GM19463 (cell line): ENCODE results near the gene ACTL9.

Experiments
- ATAC-seq: cut with Tn5 transposase; IDR thresholded peaks from one replicate; pipeline ENCODE4 v1.9.1; 2021; ENCODE audit warnings: mild to moderate bottlenecking, moderate library complexity; ENCODE audit not compliant: unreplicated experiment

Gene ACTL9

GRCh38 chr19:8686549-8686948 lies 12.0 kb downstream of the ACTL9 start:
- no peak for ATAC-seq

DNA sequence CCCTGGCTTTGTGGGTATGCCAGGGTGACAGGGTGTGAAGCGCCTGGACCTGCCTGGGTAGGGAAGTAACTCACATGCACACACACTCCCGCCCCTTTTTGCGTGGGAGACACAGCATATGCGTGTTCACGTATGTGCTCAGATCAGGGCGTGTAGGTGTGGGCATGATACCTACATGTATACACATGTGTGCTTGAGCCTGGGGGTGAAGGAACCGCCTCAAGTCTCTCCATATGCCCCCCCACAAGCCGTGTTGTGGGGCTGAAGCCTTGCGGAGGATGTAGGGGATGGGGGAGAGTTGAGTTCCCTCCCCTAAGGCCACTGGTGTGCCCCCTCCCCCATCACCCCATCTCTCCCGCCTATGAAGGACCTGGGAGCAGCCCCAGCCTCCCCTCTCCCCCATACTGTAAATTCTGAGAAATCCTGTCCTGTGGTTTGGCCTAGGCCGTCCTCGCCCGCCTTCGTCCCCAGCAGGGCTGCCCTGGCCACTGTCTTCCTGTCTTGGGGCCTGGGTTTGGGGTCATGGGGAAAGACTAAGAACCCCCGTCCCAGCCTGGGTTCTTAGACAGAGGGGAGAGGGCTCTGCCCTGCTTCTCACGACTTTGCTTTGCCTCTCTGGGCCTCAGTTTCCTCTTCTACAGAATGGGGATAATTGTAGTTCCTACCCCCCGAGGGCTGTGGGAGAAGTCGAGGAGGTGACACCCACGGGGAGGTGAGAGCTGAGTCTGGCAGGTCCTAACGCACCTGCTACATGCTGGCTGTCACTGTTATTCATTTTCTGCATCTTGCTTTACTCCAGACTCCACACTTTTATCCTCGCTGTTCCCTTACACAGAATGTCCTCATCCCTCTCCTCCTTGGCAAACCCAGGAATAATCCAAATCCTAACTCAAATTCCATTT lies 14.3 kb downstream of the ACTL9 start:
- ATAC-seq = no peak

- no peak for ATAC-seq
These were observed 15.7 kb downstream of the ACTL9 start for GRCh38 chr19:8682931-8683330.

- no peak for ATAC-seq
These were observed 16.1 kb downstream of the ACTL9 start for GRCh38 chr19:8682472-8682871.

- ATAC-seq = no peak
These were observed 17.1 kb downstream of the ACTL9 start for GRCh38 chr19:8681345-8682029.

DNA sequence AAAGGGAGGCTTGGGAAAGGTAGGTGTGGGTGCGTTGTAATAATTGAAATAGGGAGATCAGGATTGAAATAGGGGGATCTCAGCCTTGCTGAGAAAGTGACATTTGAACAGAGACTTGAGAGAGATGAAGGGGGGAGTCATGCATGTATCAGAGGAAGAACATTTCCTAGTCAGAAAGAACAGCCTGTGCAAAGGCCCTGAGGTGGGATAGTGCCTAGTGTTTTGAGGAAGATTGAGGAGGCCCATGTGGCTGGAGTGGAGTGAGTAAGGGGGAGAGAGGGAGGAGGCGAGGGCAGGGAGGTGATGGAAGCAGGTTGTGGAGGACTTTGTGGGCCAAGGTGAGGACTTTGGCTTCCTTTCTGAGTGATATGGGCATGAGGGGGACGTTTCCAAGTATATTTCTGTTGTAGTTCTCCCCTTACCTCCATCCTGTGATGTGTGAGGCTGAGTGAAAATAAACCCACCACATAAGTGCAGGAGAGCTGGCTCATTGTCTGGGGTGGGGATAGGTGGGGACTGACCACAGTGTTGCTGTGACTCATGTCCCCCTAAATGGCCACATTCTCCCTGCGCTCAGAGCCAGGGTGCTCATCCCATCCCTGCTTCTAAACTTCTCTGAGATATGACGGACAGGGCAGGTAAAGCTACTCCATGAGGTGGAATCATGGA lies 17.8 kb downstream of the ACTL9 start:
- ATAC-seq = no peak

GRCh38 chr19:8678244-8678807 lies 20.3 kb downstream of the ACTL9 start:
- no peak for ATAC-seq

- ATAC-seq = no peak
These were observed 23.5 kb downstream of the ACTL9 start for GRCh38 chr19:8675066-8675465.

GRCh38 chr19:8673276-8673891 lies 25.2 kb downstream of the ACTL9 start:
- no peak for ATAC-seq

DNA sequence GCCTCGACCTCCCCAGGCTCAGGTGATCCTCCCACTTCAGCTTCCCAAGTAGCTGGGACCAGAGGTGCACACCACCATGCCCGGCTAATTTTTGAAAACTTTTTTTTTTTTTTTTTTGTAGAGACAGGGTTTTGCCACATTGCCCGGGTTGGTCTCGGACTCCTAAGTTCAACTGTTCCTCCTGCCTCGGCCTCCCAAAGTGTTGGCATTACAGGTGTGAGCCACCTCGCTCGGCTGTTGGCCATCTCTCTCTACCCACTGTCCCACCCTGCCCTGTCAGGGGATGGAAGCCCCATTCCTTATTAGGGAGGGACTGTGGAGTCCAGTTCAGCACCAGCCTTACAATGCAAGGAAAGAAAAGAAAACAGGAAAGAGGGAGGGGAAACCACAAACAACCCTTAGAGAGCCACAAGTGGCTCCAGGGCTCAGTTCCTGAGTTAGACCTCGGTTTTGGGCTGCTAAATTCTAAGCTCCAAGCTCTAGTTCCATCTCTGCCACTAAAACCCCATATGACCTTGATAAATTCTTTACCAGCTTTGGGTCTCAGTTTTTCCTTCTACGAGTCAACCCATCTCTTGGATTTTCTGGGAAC lies 31.7 kb downstream of the ACTL9 start:
- no peak for ATAC-seq

- ATAC-seq = no peak
These were observed 33.0 kb downstream of the ACTL9 start for GRCh38 chr19:8665468-8666213.

DNA sequence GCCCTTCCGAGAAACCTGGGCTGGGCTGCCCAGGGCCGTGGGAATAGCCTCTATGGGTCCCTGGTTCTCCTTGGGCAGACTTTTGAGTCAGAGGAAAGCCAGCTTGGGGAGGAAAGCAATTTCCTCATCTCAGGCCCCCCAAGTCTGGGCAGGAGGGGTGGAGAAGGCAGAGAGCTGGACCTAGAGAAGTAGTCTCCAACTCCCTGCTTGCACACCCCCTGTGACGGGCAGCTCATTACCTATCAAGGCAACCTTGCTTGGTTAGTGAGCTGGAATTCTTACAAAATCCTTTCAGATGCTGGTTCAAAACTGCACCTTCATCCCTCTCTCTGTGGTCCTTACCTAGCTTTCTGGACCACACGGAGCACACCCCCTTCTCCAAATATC lies 33.9 kb downstream of the ACTL9 start:
- no peak for ATAC-seq

- no peak for ATAC-seq
These were observed 34.5 kb downstream of the ACTL9 start for GRCh38 chr19:8663920-8664670.

DNA sequence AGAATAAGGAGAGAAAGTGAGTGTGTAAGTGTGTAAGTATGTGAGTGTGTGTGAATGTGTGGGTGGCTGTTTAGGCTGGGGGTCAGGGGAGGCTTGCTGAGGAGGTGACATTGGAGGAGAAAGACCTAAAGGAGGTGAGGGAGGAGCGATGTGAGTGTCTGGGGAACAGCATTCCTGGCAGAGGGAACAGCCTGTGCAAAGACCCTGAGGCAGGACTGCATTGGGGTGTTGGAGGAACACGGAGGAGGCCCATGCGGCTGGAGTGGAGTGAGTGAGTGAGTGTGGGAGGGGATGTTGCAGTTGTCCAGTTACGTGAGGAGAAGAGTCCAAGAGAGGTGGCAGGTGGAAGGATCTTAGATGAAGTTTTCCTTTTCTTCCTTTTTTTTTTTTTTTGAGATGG lies 36.3 kb downstream of the ACTL9 start:
- no peak for ATAC-seq

DNA sequence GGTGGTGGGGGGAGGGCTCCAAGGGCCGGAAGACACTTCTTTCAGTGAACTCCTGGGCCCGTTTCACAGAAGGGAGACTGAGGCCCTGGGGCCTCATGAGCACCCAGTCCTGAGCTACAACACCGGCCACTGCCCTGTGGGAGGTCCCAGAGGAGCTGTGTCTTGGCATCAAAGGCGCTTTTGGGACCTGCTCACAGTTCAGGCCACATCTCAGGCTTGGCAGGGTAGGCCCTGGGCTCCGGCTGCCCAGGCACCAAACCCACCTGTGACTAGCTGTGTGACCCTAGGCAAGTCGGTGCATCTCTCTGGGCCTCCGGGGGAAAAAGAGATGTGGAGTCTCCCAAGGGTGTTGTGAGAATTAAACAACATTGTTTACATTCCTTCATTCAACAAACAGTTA lies 38.7 kb downstream of the ACTL9 start:
- no peak for ATAC-seq

DNA sequence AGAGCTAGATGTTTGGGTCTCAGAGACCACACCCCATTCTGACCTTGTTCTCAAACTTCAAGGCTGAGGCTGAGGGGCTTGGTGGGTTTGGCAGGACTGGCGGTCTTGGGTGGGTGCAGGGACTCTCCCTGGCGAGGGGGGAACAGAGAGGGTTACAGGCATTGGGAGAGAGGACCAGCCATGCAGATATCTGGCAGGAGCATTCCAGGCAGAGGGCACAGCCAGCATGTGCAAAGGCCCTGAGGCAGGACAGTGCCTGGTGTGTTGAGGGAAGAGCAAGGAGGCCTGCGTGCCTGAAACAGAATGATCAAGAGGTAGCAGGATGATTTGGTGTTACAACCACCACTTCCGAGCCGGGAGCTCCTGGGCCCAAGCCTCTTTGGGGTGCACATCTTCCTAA lies 40.7 kb downstream of the ACTL9 start:
- ATAC-seq = no peak

- no peak for ATAC-seq
These were observed 43.3 kb downstream of the ACTL9 start for GRCh38 chr19:8655340-8655709.

GRCh38 chr19:8654591-8655339 lies 43.8 kb downstream of the ACTL9 start:
- ATAC-seq = no peak

- ATAC-seq = no peak
These were observed 50.4 kb downstream of the ACTL9 start for GRCh38 chr19:8648240-8648639.
